HG03025 (cell line): ENCODE data around the gene LTBP1.
"Not testable (repeated sequence)": the region's sequence is repeated elsewhere in the genome, so short reads cannot be mapped to it uniquely, and the experiment has no call there.

ENCODE experiments used
- ATAC-seq: cut with Tn5 transposase; IDR thresholded peaks from one replicate; pipeline ENCODE4 v1.9.1; 2021; ENCODE audit warnings: mild to moderate bottlenecking, moderate library complexity; ENCODE audit not compliant: unreplicated experiment, low FRiP score

The LTBP1 gene, protein sequence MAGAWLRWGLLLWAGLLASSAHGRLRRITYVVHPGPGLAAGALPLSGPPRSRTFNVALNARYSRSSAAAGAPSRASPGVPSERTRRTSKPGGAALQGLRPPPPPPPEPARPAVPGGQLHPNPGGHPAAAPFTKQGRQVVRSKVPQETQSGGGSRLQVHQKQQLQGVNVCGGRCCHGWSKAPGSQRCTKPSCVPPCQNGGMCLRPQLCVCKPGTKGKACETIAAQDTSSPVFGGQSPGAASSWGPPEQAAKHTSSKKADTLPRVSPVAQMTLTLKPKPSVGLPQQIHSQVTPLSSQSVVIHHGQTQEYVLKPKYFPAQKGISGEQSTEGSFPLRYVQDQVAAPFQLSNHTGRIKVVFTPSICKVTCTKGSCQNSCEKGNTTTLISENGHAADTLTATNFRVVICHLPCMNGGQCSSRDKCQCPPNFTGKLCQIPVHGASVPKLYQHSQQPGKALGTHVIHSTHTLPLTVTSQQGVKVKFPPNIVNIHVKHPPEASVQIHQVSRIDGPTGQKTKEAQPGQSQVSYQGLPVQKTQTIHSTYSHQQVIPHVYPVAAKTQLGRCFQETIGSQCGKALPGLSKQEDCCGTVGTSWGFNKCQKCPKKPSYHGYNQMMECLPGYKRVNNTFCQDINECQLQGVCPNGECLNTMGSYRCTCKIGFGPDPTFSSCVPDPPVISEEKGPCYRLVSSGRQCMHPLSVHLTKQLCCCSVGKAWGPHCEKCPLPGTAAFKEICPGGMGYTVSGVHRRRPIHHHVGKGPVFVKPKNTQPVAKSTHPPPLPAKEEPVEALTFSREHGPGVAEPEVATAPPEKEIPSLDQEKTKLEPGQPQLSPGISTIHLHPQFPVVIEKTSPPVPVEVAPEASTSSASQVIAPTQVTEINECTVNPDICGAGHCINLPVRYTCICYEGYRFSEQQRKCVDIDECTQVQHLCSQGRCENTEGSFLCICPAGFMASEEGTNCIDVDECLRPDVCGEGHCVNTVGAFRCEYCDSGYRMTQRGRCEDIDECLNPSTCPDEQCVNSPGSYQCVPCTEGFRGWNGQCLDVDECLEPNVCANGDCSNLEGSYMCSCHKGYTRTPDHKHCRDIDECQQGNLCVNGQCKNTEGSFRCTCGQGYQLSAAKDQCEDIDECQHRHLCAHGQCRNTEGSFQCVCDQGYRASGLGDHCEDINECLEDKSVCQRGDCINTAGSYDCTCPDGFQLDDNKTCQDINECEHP (N-terminal part only)

DNA sequence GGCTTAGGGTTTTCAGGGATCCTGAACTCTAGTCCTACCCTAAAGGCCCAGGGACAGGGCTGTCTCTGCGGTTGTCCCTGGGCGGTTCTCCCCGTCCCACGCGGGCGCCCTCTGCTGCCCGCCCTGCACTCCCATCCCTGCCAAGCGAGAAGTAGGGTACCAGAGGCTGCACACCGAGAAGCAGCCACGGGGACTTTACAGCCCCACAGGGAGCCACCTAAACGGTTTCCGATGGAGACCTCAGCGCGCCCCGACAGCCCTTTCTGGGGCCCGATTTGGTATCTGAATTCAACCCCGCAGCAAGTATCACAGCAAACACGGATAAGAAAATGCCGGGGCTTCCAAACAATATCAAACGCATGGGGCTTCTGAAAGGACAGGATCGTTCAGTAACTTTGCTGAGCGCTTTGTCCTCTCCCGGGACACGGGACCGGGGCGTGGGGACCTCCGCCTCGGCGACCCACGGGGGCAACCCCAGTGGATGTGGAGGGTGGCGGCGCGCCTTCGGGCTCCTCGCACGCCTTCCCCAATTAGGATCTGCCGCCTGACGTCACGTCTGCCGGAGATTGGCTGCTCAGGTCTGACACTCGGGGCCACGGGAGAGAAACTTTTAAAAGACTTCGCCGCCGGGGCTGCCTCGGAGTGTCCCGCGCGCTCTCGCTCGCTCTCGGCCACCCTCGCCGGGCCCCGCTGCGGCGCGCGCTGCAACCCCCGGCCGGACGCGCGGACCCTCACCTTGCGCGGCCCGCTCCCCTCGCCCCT is at the start of gene LTBP1:
TSS of gene LTBP1 (plus strand) at position 640 of the 762 bp plus-strand sequence. CDS start 372 bp downstream, outside the sequence.
- ATAC-seq = peak; percentile 70

DNA sequence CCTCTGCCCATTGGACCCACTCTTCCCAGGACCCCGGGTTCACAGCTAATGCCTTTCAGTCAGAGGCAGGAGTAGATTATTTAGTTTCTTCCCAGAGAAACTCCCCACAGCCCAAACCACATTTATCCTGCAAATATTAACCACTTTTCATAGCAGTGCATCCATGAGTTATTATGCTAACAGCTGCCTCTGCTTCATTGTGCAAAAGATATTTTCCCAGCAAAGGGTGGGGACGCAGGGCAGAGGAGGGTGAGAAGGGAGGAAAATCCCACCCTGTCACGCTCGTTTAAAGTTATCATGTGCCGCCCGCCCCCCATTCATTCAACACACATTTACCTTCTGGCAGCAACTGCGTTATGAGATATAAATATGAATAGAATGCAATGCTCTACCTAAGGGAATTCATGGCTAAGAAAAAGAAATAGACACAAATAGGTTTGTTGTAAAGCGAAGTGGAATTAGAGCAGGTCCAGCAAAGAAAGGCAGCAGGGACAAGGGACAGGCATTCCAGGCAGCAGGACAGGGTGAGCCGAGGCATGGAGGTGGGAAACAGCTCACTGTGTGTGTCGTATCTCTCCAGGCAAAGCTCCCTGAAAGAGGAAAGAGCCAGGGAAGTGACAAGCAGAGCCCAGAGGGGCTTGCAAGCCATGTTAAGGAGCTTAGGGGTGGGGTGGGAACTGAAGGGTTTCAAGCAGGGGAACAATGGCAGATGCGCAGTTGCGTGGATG is 46.3 kb upstream of the LTBP1 start:
- ATAC-seq = no peak

DNA sequence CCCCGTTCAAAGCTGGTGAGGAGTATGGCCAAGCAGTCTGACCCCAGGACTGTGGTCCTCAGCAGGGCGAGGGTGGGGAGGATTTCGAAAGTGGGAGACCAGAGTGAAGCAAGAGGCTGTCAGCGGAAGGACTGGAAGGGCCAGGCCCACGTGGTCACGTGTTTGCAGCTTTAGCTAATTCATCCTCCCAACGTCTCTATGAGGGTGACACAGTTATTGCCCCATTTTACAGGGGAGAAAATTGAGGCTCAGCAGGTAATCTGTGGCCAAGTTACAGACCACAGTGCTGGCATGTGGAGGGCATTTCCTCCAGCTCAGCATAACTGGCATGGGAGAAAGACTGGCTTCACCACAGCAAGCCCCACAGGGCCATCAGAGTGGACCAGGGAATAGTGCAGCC is 45.4 kb upstream of the LTBP1 start:
- ATAC-seq = no peak

DNA sequence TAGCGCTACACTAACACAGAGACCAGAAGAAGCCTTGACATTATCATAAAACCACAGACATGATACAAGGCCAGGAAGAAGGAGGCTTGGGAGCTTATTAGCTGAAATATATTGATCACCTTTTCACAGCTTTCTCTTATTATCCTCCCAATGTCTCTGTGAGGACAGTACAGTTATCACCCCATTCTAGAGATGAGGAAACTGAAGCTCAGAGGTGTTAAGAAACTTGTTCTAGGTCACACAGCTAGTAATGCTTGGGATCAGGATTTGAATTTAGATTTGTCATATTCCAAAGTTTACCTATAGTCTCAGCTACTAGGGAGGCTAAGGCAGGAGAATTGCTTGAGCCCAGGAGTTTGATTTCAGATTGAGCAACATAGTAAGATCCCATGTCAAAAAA is 44.6 kb upstream of the LTBP1 start:
- ATAC-seq = no peak

DNA sequence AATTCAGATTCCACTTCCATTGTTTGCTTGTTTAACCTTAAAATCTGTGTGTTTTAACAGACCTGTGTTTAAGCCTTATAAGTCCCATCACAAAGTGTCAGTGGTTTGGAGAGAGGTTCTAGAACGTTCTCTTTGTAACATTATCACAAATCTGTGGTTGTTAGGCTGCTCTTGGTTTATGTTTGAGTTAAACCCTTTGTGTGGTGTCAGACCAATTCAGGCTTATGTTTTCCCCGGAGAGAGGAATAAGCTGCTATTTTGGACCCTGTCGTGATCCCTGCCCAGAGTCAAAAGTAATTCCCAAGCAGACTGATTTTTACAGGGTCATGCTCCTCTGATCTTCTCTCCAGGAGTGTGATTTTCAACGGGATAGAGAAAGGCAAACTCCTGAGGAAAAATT is 43.8 kb upstream of the LTBP1 start:
- no peak for ATAC-seq

DNA sequence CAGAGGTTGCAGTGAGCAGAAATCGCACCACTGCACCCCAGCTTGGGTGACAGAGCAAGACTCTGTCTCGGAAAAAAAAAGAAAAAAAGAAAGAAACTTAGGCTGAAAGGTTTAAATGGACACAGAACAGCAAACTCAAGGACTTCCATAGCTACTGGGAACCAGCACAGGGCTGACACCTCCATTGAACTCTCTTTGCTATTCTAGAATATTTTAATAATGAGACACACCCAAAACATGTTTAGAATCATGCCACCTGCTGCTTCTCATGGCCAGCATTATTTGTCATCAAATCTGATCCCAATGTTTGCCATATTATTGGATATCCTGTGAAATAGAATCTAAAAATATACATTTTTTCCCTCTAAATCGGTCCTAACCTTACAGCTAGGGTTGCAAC is 42.7 kb upstream of the LTBP1 start:
- ATAC-seq = no peak

DNA sequence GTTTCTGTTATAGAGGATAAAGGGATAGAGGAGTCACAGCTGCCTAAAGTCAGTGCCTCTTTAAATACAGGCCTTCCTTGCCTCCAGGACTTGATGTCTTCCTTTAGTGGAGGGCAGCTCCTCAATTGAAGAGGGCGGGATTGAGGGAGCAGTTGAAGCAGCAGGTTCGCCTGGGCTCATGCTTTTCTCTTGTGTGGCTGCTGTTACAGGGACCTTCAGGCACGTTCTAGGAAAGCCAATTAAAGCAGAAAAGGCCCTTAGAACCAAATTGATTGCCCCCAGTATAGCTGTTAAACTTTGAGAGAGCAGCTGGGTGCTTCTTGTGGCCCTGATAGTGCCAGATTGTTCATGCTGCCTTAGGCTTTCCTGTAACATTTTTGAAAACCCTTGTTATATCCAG is 42.0 kb upstream of the LTBP1 start:
- no peak for ATAC-seq

DNA sequence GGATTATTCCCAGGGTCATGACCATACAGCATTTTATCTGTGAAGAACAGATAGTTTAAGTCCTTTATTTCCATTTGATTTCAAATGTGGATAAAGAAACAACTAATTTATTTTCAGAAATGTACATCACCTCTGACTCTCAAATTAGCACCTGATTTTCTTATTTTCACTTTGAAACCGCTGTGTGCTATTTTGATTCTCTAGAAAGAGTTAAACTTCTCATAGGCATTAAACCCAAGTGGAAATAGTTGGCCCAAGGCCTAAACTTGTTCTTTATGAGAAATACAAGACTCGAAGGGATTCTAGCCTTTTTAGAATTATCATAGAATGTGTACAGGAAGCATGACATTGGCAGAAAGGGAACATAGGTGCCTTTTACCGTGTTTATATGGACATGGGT is 41.5 kb upstream of the LTBP1 start:
- ATAC-seq = peak; percentile 47

DNA sequence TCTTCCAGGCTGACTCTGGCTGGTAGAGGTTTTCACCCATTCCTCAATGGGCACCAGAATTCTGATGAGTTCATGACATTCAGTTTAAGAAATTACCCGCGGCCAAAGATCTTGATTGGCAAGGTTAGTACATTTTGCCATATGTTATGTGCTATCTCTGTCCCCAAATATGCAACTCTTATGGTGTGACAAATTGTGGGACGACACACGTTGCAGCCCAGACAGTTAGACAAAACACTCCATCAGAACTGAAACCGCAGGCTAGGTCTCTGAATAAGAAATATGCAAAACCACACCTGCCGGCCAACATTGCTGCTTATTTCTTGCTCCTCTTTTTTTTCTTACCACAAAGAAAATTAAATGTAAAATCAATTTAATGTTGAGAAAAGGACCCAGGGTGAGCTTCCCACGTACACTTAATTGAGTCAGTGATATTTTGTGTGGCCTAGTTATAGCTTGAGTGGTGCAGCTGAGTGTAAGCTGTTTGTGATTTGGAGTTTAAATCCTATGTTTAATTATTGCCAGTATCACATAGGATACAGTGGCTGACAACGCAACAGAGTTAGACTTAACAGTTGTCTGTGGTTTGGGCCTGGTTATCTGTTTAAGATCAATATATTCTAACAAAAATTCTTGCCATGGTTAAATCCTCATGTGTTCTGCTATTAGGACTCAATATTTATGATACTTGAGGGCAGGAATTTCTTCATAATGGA is 35.7 kb upstream of the LTBP1 start:
- ATAC-seq = peak; percentile 92

DNA sequence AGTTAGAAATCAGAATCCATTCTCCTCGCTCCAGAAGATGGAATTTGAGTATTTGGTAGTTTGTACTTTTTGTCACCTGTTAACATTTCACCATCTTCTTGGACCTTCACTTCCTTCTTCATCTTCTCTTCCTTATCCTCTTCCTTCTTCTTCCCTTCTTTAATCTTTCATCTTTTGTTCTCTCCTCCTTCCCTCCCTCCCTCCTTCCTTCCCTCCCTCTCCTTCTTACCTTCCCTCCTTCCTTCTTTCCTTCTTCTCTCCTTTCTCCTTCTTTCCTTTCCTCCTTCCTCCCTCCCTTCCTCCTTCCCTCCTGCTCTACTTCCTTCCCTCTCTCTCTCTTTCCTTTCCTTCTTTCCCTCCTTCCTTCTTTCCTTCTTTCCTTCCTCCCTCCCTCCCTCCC is 31.1 kb upstream of the LTBP1 start:
- no peak for ATAC-seq

DNA sequence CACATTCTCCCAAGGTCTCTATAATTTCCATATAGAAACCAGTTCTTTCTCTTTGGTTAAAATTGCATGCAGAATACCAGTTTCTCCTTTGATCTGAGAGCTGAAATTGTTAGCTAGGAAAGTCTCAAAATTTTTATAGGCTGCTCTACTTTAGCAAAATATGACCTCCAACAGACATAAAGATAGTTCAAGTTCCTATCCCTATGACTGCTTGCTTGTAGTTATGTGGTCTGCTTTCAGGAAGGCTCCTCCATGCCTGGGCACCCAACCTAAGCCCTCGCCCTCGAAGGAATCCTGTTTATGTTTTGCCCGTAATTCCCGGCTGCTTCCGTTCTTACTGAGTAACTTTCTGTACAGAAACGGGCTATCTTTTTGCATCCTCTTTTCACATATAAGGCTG is 28.0 kb upstream of the LTBP1 start:
- no peak for ATAC-seq

DNA sequence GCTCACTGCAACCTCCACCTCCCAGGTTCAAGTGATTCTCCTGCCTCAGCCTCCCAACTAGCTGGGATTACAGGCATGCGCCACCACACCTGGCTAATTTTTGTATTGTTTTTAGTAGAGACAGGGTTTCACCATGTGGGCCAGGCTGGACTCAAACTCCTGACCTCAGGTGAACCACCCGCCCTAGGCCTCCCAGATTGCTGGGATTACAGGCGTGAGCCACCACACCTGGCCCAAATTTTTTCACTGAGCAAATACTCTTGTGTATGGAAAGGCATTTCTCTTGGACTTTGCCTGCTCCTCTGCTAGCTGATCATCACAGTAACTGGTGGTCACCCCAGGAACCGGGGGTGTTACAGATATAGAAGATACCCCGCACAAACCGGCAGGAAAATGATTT is 26.9 kb upstream of the LTBP1 start:
- not testable (repeated sequence) for ATAC-seq

DNA sequence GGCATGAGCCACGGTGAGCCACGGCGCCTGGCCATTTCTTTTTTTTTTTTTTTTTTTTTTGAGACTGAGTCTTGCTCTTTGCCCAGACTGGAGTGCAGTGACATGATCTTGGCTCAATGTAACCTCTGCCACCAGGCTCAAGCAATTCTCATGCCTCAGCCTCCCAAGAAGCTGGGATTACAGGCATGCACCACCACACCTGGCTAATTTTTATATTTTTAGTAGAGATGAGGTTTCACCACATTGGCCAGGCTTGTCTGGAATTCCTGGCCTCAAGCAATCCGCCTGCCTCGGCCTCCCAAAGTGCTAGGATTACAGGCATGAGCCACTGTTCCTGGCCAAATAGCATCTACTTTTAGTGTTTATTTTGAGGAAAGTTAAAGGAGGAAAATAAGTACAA is 25.3 kb upstream of the LTBP1 start:
- not testable (repeated sequence) for ATAC-seq

DNA sequence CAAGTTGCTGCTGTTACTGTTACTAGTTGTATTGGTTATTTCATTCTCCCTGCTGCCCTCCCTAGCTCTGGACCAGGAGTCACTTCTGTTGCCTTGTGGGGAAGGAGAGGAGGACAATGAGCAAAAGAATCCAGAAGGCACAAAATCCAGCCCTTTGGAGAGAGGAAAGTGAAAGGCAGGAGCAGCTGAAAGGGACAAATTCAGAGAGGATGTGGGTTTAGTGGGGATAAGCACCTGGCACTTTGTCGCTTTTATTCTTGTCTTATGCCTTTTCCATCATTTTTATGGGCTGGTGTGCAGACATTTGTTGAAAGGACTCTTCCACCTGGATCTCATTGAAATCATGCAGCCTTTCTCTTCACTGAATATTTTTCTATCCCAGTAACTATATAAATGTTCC is 24.3 kb upstream of the LTBP1 start:
- no peak for ATAC-seq

DNA sequence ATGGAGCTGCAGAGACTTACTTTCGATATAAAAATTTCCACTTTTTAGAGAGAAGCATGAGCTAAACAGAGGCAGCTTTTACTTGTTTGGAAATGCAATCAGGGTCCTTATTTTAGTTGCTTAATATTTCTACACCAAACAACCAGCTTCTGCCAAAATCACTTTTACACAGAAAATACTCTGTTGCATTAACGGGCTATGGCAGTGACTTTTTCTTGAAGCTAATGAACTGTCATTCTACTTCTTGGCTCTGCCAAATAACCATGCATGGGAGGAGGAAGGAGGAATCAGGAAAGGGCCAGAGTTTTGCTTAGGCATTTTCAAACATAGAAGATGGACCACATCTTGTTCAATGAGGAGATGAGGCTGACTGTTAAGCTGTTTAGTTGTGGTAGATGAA is 23.6 kb upstream of the LTBP1 start:
- ATAC-seq = no peak

DNA sequence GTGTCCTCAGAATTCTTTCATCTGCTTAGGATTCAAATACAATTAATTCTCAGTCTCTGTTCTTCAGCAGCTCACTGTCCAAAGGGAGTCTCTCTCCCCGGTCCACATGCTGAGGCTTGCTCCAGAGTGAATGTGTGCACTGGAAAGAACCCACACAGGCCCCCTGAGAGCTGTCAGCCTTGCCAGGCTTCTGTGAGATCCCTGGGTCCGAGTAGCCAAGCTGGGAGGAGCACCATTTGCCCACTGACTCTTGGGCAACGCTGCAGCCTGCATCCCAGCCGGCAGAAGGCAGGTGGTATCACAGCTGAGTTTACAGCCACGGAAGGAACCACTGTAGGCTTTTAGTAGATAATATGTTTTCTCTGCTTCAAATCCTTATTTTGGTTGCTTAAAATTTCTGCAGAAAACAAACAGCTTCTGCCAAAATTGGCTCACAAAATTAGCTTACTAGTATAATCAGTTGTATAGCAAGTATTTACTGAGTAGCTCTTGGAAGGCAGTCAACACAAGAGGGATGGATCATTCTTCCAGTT is 21.4 kb upstream of the LTBP1 start:
- ATAC-seq = no peak

DNA sequence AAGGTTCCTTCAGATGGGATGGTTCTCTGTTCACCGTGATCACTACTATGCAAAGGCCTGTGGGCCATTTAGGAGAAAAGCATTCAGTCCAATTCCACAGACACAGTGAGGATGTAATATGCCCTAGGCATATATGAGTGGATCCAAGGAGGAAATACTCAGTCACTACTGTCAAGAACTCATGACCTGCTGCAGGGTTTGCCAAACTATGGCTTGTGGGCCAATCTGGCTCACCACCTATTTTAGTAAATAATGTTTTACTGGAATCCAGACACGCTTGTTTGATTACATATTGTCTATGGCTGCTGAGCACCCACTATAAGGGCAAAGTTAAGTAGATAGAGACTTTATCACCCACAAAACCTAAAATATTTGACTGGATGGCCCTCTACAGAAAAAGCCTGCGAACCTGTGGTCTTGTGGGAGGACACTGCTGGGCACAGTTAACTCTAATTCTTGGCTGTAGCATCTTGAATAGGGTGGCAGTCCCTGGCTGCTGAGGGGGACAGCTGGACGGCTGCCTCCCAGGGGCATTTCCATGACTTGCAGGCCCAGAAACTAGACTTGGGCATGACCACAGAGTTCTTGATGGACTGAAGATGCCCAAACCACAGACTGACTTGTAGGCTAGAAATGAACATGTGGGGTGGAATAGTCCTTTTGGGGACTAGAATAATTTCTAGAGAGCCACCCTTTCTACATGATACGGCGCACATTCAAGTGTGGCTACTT is 20.6 kb upstream of the LTBP1 start:
- no peak for ATAC-seq

DNA sequence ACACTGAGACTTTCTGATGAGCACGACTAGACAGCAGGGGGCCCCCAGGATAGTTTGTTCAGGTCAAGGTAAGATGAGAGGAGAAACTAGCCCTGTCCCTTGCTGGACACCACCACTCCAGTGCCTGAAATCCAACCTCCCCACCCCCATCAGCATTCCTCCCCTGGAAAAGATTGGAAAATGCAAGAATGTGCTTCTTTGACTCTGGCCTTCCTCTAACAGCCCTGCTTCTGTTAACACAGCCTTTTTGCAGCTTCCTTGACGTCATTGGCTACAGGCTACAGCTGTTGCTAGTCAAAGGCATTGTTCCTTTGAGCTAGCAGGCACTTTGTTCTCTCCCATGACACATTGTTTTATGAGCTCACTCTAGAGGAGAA is 20.1 kb upstream of the LTBP1 start:
- no peak for ATAC-seq
